CD1c-positive myeloid dendritic cell (primary cell): ENCODE measurements around the gene FTO.

Experiments
- DNase-seq: peaks from one replicate; pipeline ENCODE4 v3.0.0-alpha.2; 2016; ENCODE audit errors: extremely low spot score

The FTO gene

DNA sequence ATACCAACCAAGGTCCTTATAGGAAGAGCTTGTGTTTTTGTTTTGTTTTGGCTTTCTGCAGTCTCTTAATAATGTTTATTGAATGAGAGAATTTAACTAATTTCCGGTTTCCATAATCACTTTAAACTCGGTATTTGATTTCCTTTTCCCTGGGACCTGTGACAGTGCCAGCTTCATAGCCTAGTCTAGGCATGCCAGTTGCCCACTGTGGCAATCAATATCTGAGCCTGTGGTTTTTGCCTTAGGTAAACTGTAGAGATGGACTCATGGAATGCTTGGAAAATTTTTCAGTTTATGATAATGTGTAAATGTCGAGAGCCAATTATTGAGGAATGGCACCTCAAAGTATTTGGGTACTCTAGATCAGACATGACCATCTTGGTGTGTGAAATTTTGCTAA is 78.2 kb downstream of the FTO start:
- no peak for DNase-seq

GRCh38 chr16:53784291-53784690 is 80.3 kb downstream of the FTO start:
- no peak for DNase-seq

- no peak for DNase-seq
Measured at GRCh38 chr16:53785044-53785443, 81.1 kb downstream of the FTO start.

DNA sequence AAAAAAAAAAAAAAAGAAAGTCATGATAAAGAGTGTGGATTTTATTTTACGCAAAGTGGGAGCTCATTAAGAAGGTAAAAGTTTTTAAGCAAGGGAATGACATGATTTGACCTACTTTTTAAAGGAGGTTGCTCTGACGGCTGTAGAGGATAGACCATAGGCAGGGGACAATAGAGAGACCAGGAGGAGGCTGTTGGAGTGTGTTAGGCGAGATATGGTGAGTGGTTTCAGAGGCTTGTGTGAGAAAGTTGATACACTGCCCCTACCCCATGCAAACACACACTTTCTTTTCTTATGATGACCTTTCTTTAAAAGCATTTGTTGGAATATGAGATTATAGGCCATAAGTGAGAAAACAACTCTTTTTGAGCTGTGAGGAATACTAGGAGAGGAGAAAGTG is 82.0 kb downstream of the FTO start:
- no peak for DNase-seq

DNA sequence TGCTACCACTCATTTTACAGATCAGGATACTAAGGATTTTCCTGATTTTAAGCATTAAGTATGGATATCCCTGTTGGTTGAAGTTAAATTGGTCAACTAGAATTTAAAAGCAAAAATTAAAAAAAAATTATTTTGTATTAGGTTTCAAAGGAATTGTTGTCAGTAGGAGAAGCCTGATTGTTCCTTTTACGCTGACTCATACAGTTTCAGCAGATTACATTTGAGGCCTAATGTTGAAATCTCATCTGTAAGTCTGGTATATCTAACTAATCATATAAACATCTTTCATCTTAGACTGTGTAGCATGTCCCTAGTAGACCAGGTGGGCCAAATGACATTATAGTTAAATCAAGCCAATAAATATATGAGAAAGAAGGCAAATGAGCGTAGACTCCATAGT is 83.5 kb downstream of the FTO start:
- no peak for DNase-seq

DNA sequence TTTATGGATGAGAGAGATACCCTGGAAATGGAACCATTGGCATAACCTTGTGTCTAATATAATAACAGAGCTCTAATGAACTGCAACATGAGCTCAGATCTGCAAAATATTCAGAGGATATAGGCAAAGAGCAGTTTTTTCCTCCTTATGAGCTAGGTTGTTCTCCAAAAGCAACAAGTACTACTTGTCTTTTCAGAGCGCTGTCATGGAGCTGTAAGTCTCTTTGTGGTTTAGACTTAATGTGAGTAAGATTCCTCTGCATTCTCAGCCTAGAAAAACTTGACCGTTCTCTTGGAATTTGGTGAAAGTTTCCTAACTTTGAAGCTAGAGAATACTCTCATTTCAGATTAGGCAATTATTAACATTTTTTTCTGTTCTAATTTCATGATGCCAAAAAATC is 85.2 kb downstream of the FTO start:
- DNase-seq: no peak

DNA sequence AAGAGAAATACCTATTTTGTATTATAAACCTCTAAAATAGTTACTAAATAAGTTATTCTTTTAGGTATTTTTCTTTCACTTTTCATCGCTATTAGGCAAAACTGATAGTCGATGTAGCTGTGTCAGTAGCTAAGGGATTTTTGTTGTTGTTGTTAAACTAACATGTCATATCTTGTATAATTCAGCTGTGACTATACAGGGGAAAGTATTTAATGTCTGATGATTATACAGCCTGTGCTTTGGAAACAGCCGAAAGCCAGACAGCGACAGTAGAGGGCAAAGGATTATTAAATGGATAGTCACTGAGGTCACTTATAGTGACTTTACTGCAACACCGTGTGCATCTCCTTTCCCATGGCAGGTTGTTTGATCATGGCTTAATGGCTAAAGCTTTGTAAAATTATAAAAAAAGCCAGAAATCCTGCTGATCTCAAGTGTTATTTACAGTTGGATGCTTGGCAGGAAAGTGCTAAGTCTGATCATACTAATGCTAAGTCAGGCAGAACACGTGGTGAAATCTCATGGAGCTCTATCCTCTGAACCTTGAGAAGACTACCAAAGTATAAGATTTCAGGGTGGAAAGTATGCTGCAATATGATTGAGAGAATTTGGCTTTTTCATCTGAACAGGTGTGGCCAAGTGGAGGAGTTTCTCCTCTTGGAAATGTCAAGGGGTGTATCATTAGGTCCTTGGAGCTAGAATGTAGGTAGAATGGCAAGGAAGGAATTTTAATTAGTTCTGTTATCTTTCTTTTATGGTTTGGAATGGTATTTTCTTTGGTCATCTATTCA is 88.4 kb downstream of the FTO start:
- DNase-seq: no peak

DNA sequence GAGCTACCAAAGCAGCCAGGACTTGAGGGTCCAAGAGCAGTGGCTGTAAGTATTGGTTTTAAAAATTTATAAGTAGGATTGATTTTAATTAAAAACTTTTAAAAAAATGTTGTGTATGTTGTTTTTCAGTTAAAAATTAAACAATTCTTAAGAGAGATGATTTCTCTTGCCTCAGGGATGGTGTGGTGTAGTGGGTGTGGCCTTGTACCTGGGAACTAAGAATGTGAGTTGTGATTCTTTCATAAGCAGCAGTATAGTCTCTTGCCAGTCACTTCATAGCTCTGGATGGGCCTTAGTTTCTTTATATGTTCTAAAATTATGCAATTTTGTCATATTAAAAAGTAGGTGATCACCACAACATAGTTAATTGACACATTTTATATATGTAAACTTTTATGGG is 99.5 kb downstream of the FTO start:
- DNase-seq: no peak

DNA sequence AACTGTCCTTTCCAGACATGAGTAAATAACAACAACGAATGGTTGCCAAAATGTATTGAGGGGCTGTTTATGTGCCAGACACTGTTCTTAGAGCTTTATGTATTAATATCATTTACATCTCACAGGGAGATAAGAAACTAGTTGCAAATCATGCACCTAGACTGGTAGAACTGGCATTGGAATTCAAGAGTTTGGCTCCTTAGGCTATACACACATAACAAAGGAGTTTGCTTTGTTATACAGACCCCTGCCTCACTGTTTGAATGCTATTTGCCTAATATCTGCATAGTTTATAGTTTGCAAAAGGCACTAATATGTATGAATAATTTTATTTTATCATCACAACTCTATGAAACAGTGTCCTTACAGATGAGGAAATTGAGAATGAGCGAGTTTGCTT is 100.0 kb downstream of the FTO start:
- no peak for DNase-seq

DNA sequence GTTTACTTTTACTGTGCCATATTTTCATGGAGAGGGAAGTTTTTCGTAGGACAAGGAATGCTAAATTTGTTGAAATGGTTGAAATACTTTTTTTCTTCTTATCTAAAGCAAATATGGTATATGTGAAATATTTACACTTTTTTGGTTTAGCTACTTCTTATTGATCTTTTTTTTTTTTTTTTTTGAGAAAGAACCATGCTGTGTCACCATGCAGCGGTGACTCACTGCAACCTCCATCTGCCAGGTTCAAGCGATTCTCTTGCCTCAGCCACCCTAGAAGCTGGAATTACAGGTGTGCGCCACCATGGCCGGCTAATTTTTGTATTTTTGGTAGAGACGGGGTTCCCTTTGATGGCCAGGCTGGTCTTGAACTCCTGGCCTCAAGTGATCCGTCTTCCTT is 100.5 kb downstream of the FTO start:
- no peak for DNase-seq

- DNase-seq: no peak
Measured at GRCh38 chr16:53805113-53805512, 101.2 kb downstream of the FTO start.

- DNase-seq: no peak
Measured at GRCh38 chr16:53805752-53806151, 101.8 kb downstream of the FTO start.

DNA sequence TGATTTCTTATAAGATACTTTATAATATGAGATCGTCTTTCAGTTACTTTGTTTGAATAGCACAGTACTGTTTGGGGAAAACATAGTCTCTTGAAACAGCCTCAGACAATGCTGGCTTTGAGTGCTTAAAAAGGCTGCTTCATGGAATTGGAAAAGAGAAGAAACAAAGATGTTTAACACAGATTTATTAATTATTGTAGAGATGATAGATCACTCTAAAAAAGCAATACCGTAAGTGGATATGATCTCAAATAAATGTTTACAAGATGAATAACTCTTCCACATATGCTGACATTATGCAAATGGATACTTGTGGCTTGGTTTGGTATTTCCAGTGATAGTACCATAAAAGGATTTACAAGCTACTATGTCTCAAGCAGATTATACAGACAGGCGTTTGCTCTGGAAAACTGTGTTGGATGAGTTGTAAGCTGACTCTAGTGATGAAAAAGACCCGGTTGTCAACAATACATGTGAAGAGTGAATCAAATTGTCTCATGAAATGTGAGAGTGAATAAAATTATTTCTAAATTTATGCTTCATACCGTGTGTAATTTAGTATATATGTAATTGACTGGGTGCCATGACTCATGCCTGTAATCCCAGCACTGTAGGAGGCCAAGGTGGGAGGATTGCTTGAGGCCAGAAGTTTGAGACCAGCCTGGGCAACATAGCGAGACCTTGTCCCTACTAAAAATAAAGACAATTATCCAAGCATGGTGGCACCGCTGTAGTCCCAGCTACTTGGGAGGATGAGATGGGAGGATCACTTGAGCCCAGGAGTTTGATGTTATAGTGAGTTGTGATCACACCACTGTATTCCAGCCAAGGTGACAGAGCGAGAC is 105.4 kb downstream of the FTO start:
- no peak for DNase-seq

DNA sequence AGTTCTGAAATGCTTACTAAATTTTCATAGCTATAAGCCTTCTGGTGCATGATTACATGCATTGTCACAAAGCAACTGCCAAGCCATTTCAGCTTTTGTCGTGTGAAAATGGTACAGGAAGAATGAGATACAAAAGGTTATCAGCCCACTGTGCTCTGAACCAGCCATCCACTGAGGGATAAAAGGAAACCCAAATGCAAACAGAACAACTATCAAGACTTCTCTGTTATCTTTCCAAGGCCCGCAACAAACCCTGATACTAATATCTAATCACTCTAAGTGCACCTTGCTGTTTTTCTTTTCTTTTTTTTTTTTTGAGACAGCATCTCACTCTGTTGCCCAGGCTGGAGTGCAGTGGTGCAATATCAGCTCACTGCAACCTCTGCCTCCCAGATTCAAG is 109.0 kb downstream of the FTO start:
- no peak for DNase-seq

- no peak for DNase-seq
Measured at GRCh38 chr16:53814801-53815200, 110.8 kb downstream of the FTO start.

- DNase-seq: no peak
Measured at GRCh38 chr16:53816211-53816836, 112.4 kb downstream of the FTO start.

DNA sequence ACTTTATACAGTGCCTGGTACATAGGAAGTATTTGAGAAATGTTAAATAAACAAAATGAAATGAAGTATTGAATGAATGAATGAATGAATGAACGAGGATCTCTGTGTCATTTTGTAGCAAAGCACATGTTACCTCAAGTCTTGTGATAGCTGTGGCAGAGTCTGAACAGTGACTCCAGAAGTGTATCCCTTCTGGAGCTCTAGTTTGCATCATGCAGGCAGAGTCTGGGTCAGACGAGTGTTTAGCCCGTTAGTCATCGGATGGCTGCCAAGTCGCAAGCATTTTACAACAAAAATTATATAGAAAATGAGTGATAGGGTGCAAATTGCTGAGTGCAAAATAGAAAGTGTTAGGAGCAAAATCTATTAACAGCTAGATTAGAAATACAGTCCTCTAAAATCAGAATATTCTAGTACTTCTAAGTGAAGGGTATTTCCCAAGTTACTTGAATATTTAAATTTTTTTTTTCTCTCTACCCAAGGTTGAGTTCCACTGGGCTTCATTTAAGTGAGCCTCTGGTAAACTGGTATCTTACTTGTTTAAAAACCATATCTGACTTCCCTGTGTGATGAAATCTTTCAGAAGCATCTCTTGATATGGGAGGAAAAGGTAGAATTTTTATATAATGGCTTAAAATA is 113.3 kb downstream of the FTO start:
- no peak for DNase-seq

DNA sequence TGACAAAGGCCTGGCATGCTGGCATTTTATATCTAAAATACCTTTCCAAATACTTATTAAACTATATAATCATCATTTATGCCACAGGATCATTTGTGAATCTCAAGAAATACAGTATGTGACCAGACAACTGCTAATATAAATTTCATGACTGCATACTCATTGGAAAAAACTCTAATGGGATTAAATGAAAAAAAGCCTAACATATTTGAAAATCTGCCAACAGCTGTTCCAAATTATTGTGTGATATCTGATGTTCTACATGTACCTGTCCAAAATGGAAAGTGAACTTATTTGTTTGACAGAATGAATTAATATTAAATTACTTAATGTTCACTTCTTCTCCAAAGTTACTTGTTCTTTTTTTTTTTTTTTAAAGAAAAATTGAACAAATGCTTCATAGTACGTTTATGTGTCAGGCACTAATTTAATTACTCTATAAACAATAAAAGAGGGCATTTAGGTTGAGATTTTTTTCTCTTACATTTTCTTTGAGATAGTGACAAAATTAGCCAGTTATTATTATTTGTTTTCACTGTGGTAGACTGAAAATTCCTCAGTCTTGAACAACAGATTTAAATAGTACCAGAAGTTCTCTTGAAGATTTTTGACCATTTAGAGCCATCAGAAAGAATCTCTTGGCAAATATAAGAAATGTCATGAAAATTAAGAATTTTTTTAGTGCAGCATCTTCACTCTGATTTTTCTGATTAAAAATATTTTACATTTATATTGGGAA is 114.0 kb downstream of the FTO start:
- no peak for DNase-seq

DNA sequence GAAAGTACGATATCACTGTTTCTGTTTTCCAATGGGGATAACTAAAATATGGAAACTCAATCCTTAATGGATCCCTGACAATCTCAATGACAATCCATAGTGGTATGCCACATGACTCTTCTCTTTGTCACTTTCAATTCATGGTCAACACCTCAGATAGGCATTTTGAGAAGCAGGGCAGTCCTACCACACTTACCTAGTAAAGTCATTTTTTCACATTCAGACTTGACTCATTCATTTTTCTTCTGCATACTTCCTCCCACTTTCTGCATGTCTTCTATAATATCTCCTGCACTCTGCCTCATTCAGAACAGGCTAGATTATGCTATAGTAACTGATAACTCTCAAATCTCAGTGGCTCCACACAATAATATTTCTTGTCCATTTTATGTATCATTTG is 117.5 kb downstream of the FTO start:
- no peak for DNase-seq

GRCh38 chr16:53821957-53822625 is 118.1 kb downstream of the FTO start:
- DNase-seq: no peak

GRCh38 chr16:53822936-53823529 is 119.1 kb downstream of the FTO start:
- DNase-seq: peak; percentile 16
